Uterus (tissue), 4 donors: ENCODE data around the gene MAJIN. TPM values are rescaled to one million over a fixed set of nuclear protein-coding genes. Genes with fewer than 3 reads are reported as not detected.

Experiments
- DNase-seq, 2 donors: peaks; one replicate each; pipeline ENCODE4 v3.0.0-alpha.2; 2019 to 2020
- H3K27ac ChIP-seq, 2 donors: fragments of 200-600 bp; sonication (generic); 1 replicate in 1 of 2; 2 replicates in 1 of 2; pipeline ENCODE4 v1.5.1; 2016 to 2018
- H3K27me3 ChIP-seq, 2 donors: fragments of 200-600 bp; sonication (generic); one replicate each; pipeline ENCODE4 v1.5.1; 2018 to 2019; ENCODE audit warnings: control low read depth in 1 of 2
- H3K36me3 ChIP-seq, 2 donors: fragments of 200-600 bp; sonication (generic); one replicate each; pipeline ENCODE4 v1.5.1; 2019; ENCODE audit warnings: control low read depth in 1 of 2
- H3K4me1 ChIP-seq, 2 donors: fragments of 200-600 bp; sonication (generic); one replicate each; pipeline ENCODE4 v1.5.1; 2018 to 2019; ENCODE audit warnings: control low read depth in 1 of 2
- H3K4me3 ChIP-seq, 2 donors: fragments of 200-600 bp; sonication (generic); 1 replicate in 1 of 2; 2 replicates in 1 of 2; pipeline ENCODE4 v1.5.1; 2018 to 2019; ENCODE audit warnings: mild to moderate bottlenecking in 1 of 2
- H3K9me3 ChIP-seq, 2 donors: fragments of 200-600 bp; sonication (generic); one replicate each; pipeline ENCODE4 v1.5.1; 2019; ENCODE audit warnings: control low read depth in 1 of 2
- CTCF ChIP-seq, 4 experiments: fragments of 200-600 bp in 2 of 4; fragments of 450-650 bp in 2 of 4; sonication (generic) in 2 of 4; IDR thresholded peaks; one replicate each; pipeline ENCODE4 v1.5.1; 2016 to 2019; ENCODE audit warnings: antibody characterized with exemption in 4 of 4, mild to moderate bottlenecking in 2 of 4, moderate library complexity in 1 of 4
- POLR2A ChIP-seq, 2 donors: fragments of 450-650 bp; IDR thresholded peaks; one replicate each; pipeline ENCODE4 v1.6.1; 2016; ENCODE audit warnings: antibody characterized with exemption in 2 of 2, mild to moderate bottlenecking in 1 of 2, moderate library complexity in 1 of 2
- intact Hi-C: fragments of 100-400 bp; cut with DNase I; formaldehyde crosslinking; loops from one replicate; pipeline ENCODE4 v1.15.1; 2023; ENCODE audit warnings: low total_unique reads
- total RNA-seq, 4 donors: library from RNA; depleted of rRNA in 3 of 4; stranded (reverse); fragments of >200 nt in 3 of 4; gene quantifications; one replicate each; pipeline versions ENCODE4 v1.1.0 to v1.2.4, GENCODE V29; 2014 to 2023
- donor health status: DM: yes; HTN: yes; CAD: no.

The MAJIN gene
- total RNA-seq, 4 donors from 2014 or later: under 0.01 TPM; not detected in 3

- intact Hi-C loops: no loop called here
- Histone ChIP-seq H3K27me3 (no peaks in the 10 kb centered on the region), H3K4me1 (peaks cover 0 to 7% of the 10 kb centered on the region in 2 donors), H3K4me3 (no peak overlapping the region), H3K9me3 (no peaks in the 10 kb centered on the region), H3K36me3 (no peaks in the 10 kb centered on the region), H3K27ac (no peak overlapping the region)
- no peak for DNase-seq
- TF ChIP-seq CTCF (IDR thresholded peaks at IDR 0.05) (no peak), POLR2A (IDR thresholded peaks at IDR 0.05) (no peak)
Observed at GRCh38 chr11:65016705-65017104, 44.8 kb upstream of the MAJIN start.

DNA sequence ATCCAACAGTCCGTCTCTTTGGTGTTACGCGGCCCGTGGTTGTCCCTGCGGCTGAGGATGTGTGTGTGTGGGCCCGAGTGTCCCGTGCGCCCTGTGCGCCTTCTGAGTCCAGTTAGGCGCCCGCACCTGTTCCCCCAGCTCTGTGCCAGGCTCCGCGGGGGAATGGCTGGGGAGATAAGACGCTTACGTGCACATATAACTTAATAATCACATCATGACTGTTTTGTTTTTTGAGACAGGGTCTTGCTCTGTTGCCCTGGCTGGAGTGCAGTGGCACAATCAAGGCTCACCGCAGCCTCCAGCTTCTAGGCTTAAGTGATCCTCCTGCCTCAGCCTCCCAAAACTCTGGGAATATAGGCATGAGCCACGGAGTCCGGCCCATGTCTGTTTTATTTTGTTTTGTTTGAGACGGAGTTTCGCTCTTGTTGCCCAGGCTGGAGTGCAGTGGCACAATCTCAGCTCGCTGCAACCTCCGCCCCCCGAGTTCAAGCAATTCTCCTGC lies 42.9 kb upstream of the MAJIN start:
- Histone ChIP-seq H3K4me3 (peak overlapping the region; percentile 78 to 90), H3K27me3 (no peaks in the 10 kb centered on the region), H3K4me1 (peaks cover 0 to 7% of the 10 kb centered on the region in 2 donors), H3K36me3 (no peaks in the 10 kb centered on the region), H3K9me3 (no peaks in the 10 kb centered on the region), H3K27ac (peak overlapping the region; percentile 100)
- intact Hi-C loops: no loop called here
- no peak for DNase-seq
- no peak for TF ChIP-seq POLR2A (IDR thresholded peaks at IDR 0.05)
- TF ChIP-seq CTCF (IDR thresholded peaks at IDR 0.05): no peak

DNA sequence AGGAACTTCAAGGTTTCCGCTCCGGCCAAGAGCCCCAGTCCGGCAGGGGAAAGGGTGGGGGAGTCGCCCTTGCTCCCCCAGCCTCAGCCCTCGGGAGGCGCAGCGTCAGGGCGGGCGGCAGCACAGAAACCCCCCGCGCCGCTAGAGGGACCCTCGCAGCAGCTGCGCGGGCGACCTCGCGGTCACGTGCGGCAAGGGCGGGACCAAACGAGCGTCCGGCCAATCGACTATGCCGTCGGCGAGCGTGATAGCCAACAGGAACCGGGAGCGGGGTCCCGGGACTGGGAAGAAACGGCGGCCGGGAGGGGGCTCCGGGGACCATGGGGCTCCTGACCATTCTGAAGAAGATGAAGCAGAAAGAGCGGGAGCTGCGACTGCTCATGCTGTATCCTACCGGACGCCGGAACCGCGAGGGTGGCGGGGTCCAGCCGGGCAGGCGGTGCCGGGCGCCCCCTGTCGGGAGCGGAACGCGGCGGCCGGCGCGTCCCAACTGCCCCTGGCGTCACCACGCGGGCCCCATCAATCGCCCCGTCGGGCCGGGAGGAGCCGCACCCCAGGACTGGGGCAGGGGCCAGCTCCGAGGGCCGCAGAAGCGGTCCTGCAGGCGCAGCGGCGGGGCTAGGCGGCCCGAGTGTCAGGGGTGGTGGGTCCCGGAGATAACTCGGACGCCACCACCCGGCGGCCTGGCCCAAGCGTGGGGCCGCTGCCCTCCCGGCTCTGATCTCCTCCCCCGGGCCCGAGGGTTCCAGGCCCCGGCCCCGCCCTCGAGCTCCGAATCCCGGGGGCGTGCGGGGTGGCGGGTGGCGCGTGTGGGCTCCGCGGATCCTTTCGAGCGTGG lies 42.2 kb upstream of the MAJIN start, which contains the start of gene ARL2:
TSS of gene ARL2 (plus strand) at position 273 of the 838 bp plus-strand sequence. CDS start at position 321, 48 bp downstream.
- Histone ChIP-seq H3K36me3 (no peaks in the 10 kb centered on the region), H3K9me3 (no peaks in the 10 kb centered on the region), H3K4me1 (peaks cover 0 to 7% of the 10 kb centered on the region in 2 donors), H3K4me3 (peak within 1 kb of the TSS; percentile 78 to 90), H3K27ac (peak within 1 kb of the TSS; percentile 100), H3K27me3 (no peaks in the 10 kb centered on the region)
- TF ChIP-seq POLR2A (IDR thresholded peaks at IDR 0.05) (peak in 1 of 2 donors; percentile 48), CTCF (IDR thresholded peaks at IDR 0.05) (peak; percentile 71 to 77 (median 76))
- DNase-seq: peak; percentile 92 to 93
- intact Hi-C loops: no loop called here

- intact Hi-C loops: no loop called here
- H3K36me3 ChIP-seq: no peaks in the 10 kb centered on the region
- TF ChIP-seq CTCF (IDR thresholded peaks at IDR 0.05) (peak; percentile 63 to 73 (median 70)), POLR2A (IDR thresholded peaks at IDR 0.05) (peak; percentile 51 to 57)
Observed at GRCh38 chr11:65013130-65013887, 41.4 kb upstream of the MAJIN start.

More at GRCh38 chr11:65013130-65013887, 41.4 kb upstream of the MAJIN start:
- Histone ChIP-seq H3K27me3 (no peaks in the 10 kb centered on the region), H3K4me3 (peak overlapping the region; percentile 78 to 90), H3K27ac (peak overlapping the region; percentile 100), H3K9me3 (no peaks in the 10 kb centered on the region), H3K4me1 (peaks cover 0 to 7% of the 10 kb centered on the region in 2 donors)
- peak; percentile 92 for DNase-seq
